ENCODE data around the gene SECISBP2. TPM values are rescaled to one million over a fixed set of nuclear protein-coding genes. Genes with fewer than 3 reads are reported as not detected.

The SECISBP2 gene
- total RNA-seq, 1 donor = 32.6 TPM

DNA sequence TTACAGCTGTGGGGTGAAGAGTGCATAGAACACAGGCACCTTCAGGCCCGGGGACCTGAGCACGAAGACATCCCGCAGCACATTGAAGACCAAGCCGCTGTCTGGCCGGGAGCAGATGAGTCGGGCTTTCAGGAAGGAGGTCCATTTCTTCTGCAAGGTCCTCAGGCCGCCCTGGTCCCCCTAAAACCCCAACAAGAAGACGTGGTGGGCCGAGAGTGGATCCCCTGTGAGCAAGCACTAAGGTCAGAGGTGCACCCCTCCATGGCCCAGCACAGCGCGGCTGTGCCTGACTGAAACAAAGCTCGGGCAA is 70.5 kb downstream of the SECISBP2 start:
- no peak for DNase-seq (ENCODE audit: low read depth)
- TF ChIP-seq, protein P1, sequence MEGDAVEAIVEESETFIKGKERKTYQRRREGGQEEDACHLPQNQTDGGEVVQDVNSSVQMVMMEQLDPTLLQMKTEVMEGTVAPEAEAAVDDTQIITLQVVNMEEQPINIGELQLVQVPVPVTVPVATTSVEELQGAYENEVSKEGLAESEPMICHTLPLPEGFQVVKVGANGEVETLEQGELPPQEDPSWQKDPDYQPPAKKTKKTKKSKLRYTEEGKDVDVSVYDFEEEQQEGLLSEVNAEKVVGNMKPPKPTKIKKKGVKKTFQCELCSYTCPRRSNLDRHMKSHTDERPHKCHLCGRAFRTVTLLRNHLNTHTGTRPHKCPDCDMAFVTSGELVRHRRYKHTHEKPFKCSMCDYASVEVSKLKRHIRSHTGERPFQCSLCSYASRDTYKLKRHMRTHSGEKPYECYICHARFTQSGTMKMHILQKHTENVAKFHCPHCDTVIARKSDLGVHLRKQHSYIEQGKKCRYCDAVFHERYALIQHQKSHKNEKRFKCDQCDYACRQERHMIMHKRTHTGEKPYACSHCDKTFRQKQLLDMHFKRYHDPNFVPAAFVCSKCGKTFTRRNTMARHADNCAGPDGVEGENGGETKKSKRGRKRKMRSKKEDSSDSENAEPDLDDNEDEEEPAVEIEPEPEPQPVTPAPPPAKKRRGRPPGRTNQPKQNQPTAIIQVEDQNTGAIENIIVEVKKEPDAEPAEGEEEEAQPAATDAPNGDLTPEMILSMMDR (IDR thresholded peaks at IDR 0.05; ENCODE audit: insufficient read depth, low read length) = no peak
- H3K4me3 ChIP-seq (ENCODE audit: low read depth, low read length) = no peak overlapping the region

GRCh38 chr9:89390068-89390555 is 71.8 kb downstream of the SECISBP2 start:
- no peak for DNase-seq (ENCODE audit: low read depth)
- no peak overlapping the region for H3K4me3 ChIP-seq (ENCODE audit: low read depth, low read length)
- TF ChIP-seq, protein P1 (IDR thresholded peaks at IDR 0.05; ENCODE audit: insufficient read depth, low read length) = no peak

- DNase-seq (ENCODE audit: low read depth) = no peak
- TF ChIP-seq, protein P1 (IDR thresholded peaks at IDR 0.05; ENCODE audit: insufficient read depth, low read length) = no peak
- H3K4me3 ChIP-seq (ENCODE audit: low read depth, low read length) = no peak overlapping the region
Measured at GRCh38 chr9:89390578-89391116, 72.3 kb downstream of the SECISBP2 start.

- no peak overlapping the region for H3K4me3 ChIP-seq (ENCODE audit: low read depth, low read length)
- no peak for DNase-seq (ENCODE audit: low read depth)
- TF ChIP-seq, protein P1 (IDR thresholded peaks at IDR 0.05; ENCODE audit: insufficient read depth, low read length) = no peak
Measured at GRCh38 chr9:89391585-89391984, 73.3 kb downstream of the SECISBP2 start.

DNA sequence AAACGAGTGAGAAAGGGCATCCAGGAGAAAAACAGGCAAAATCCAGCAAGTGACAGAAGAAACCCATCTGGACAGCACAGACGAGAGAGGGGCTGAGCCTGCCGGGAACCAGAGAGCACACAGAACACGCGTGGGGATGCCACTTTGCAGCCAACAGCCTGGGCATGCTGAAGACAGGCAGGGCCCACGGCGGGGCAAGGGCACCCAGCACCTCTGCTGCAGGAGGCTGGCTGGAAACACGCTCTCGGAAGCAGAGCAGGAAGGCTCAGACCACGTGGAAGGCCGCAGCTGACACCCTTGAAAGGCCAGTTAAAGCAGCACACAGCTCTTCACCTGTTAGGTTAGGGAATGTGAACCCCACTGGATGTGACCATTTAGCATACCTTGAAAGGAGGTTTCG is 76.1 kb downstream of the SECISBP2 start:
- TF ChIP-seq, protein P1 (IDR thresholded peaks at IDR 0.05; ENCODE audit: insufficient read depth, low read length) = no peak
- no peak for DNase-seq (ENCODE audit: low read depth)
- H3K4me3 ChIP-seq (ENCODE audit: low read depth, low read length) = no peak overlapping the region

GRCh38 chr9:89395931-89396710 is 77.8 kb downstream of the SECISBP2 start:
- no peak for DNase-seq (ENCODE audit: low read depth)
- TF ChIP-seq, protein P1 (IDR thresholded peaks at IDR 0.05; ENCODE audit: insufficient read depth, low read length) = no peak
- H3K4me3 ChIP-seq (ENCODE audit: low read depth, low read length) = no peak overlapping the region
